Hepatocyte (in vitro differentiated cells): Measurements from ENCODE around the gene HOXD3. TPM values are rescaled to one million over a fixed set of nuclear protein-coding genes. Genes with fewer than 3 reads are reported as not detected.

ENCODE experiments used
- DNase-seq: peaks from one replicate; pipeline ENCODE4 v3.0.0-alpha.2; 2016; ENCODE audit warnings: low spot score
- H2AFZ ChIP-seq: fragments of 200-600 bp; sonication (generic); 2 replicates; pipeline ENCODE4 v1.6.0; 2016; ENCODE audit warnings: antibody characterized with exemption, mild to moderate bottlenecking
- H3K27ac ChIP-seq: fragments of 200-600 bp; sonication (generic); 2 replicates; pipeline ENCODE4 v1.5.1; 2016; ENCODE audit warnings: mild to moderate bottlenecking
- H3K27me3 ChIP-seq: fragments of 200-600 bp; sonication (generic); 2 replicates; pipeline ENCODE4 v1.6.1; 2016
- H3K36me3 ChIP-seq: fragments of 200-600 bp; sonication (generic); replicated peaks from 2 replicates; pipeline ENCODE4 v1.5.1; 2016; ENCODE audit warnings: low read depth; ENCODE audit not compliant: insufficient read depth
- H3K4me1 ChIP-seq: fragments of 200-600 bp; sonication (generic); 2 replicates; pipeline ENCODE4 v1.5.1; 2016; ENCODE audit warnings: mild to moderate bottlenecking, moderate library complexity; ENCODE audit not compliant: insufficient read depth
- H3K4me2 ChIP-seq: fragments of 200-600 bp; sonication (generic); 2 replicates; pipeline ENCODE4 v1.6.0; 2016
- H3K4me3 ChIP-seq: fragments of 200-600 bp; sonication (generic); 2 replicates; pipeline ENCODE4 v1.5.1; 2016; ENCODE audit warnings: mild to moderate bottlenecking
- H3K79me2 ChIP-seq: fragments of 200-600 bp; sonication (generic); 2 replicates; pipeline ENCODE4 v1.6.0; 2017; ENCODE audit warnings: mild to moderate bottlenecking
- H3K9me2 ChIP-seq: fragments of 200-600 bp; sonication (generic); replicated peaks from 2 replicates; pipeline ENCODE4 v1.6.0; 2017; ENCODE audit warnings: mild to moderate bottlenecking; ENCODE audit not compliant: insufficient read depth
- H3K9me3 ChIP-seq: fragments of 200-600 bp; sonication (generic); 2 replicates; pipeline ENCODE4 v1.5.1; 2016; ENCODE audit warnings: low read depth, mild to moderate bottlenecking
- H4K20me1 ChIP-seq: fragments of 200-600 bp; sonication (generic); 2 replicates; pipeline ENCODE4 v1.6.0; 2016; ENCODE audit warnings: mild to moderate bottlenecking; ENCODE audit not compliant: insufficient read depth, poor library complexity, severe bottlenecking
- CTCF ChIP-seq: fragments of 200-600 bp; sonication (generic); IDR thresholded peaks from 2 replicates; pipeline ENCODE4 v1.5.1; 2016; ENCODE audit warnings: antibody characterized with exemption, mild to moderate bottlenecking; ENCODE audit not compliant: poor library complexity
- EZH2 ChIP-seq: fragments of 200-600 bp; sonication (generic); IDR thresholded peaks from 2 replicates; pipeline ENCODE4 v1.6.1; 2016; ENCODE audit warnings: antibody characterized with exemption, mild to moderate bottlenecking, borderline replicate concordance
- EZH2phosphoT487 ChIP-seq: fragments of 200-600 bp; sonication (generic); IDR thresholded peaks from one replicate; pipeline ENCODE4 v1.6.1; 2018; ENCODE audit warnings: antibody characterized with exemption, mild to moderate bottlenecking, low read depth, moderate library complexity; ENCODE audit not compliant: unreplicated experiment, severe bottlenecking
- WGBS: methylation state at CpG from one replicate; pipeline ENCODE4 v1.1.6; 2016; ENCODE audit warnings: low lambda C conversion rate; ENCODE audit errors: missing lambda C conversion rate; 5-methylcytosine and 5-hydroxymethylcytosine counted together
- polyA plus RNA-seq: library from polyadenylated mRNA; unstranded; fragments of >200 nt; fragmentation: Nextera tagmentation; extraction: Ambion mirVana; gene quantifications from 2 replicates; pipeline ENCODE4 v1.2.1, GENCODE V29; 2016
- total RNA-seq: library from RNA; depleted of rRNA; stranded (reverse); fragments of >200 nt; gene quantifications from 2 replicates; pipeline ENCODE4 v1.2.3, GENCODE V29; 2014

The HOXD3 gene
- total RNA-seq = 0.13 and 0.20 TPM in 2 replicates
- 0.41 TPM in 1 of 2 replicates, not detected in the other for polyA plus RNA-seq

GRCh38 chr2:176156807-176157498 is at the start of gene HOXD3:
HOXD3 (plus strand) TSS chr2:176157307; CDS start chr2:176169115, 11,808 bp downstream.
- TF ChIP-seq EZH2phosphoT487 = peak; percentile 73
- TF ChIP-seq CTCF = no peak
- TF ChIP-seq EZH2 = no peak
- Histone ChIP-seq H3K79me2 (no peaks in the 10 kb centered on the region), H3K36me3 (no peaks in the 10 kb centered on the region), H3K27ac (no peak within 1 kb of the TSS), H3K9me3 (no peaks in the 10 kb centered on the region), H2AFZ (peak within 1 kb of the TSS; percentile 35), H3K4me3 (no peak within 1 kb of the TSS), H3K4me1 (peaks cover 20% of the 10 kb centered on the region), H4K20me1 (no peaks in the 10 kb centered on the region), H3K27me3 (peaks cover 98% of the 10 kb centered on the region), H3K9me2 (no peaks in the 10 kb centered on the region), H3K4me2 (peak within 1 kb of the TSS; percentile 68)
- WGBS = 6% methylated on average over 47 of the region's 48 CpGs
- no peak for DNase-seq

- H4K20me1 ChIP-seq = peaks cover 24% of the 10 kb centered on the region
Measured at GRCh38 chr2:176107731-176108181, 49.4 kb upstream of the HOXD3 start.

GRCh38 chr2:176109192-176109901 is 47.8 kb upstream of the HOXD3 start:
- Histone ChIP-seq H3K4me3 (peak overlapping the region; percentile 29), H3K4me1 (no peaks in the 10 kb centered on the region), H4K20me1 (peaks cover 40% of the 10 kb centered on the region), H3K9me3 (peaks cover 3% of the 10 kb centered on the region), H3K36me3 (no peaks in the 10 kb centered on the region), H3K4me2 (peak overlapping the region; percentile 73), H3K27ac (peak overlapping the region; percentile 31), H2AFZ (no peak overlapping the region), H3K79me2 (peaks cover 58% of the 10 kb centered on the region), H3K9me2 (no peaks in the 10 kb centered on the region), H3K27me3 (peaks cover 94% of the 10 kb centered on the region)
- 12% methylated on average over 26 of the region's 26 CpGs for WGBS
- TF ChIP-seq EZH2phosphoT487 (peak; percentile 53), CTCF (no peak), EZH2 (peak; percentile 86)
- no peak for DNase-seq

More at GRCh38 chr2:176107731-176108181, 49.4 kb upstream of the HOXD3 start:
- Histone ChIP-seq H3K4me1 (no peaks in the 10 kb centered on the region), H3K27ac (peak overlapping the region; percentile 65), H2AFZ (no peak overlapping the region), H3K27me3 (peaks cover 94% of the 10 kb centered on the region), H3K79me2 (peaks cover 48% of the 10 kb centered on the region), H3K9me3 (no peaks in the 10 kb centered on the region), H3K36me3 (no peaks in the 10 kb centered on the region), H3K4me2 (peak overlapping the region; percentile 73), H3K4me3 (peak overlapping the region; percentile 29), H3K9me2 (no peaks in the 10 kb centered on the region)
- 4% methylated on average over 22 of the region's 59 CpGs for WGBS
- no peak for TF ChIP-seq EZH2phosphoT487
- TF ChIP-seq CTCF = no peak
- no peak for TF ChIP-seq EZH2
- DNase-seq = no peak
